Lower leg skin (tissue), 4 donors: ENCODE measurements around the gene MTHFD2L. TPM values are rescaled to one million over a fixed set of nuclear protein-coding genes. Genes with fewer than 3 reads are reported as not detected.

ENCODE experiments used
- DNase-seq, 2 donors: peaks; one replicate each; pipeline ENCODE4 v3.0.0-alpha.2; 2019; ENCODE audit warnings: low spot score in 2 of 2
- H3K4me3 ChIP-seq: fragments of 200-600 bp; sonication (generic); 2 replicates; pipeline ENCODE4 v1.5.1; 2017; ENCODE audit warnings: mild to moderate bottlenecking, low read depth; ENCODE audit not compliant: poor library complexity, severe bottlenecking
- POLR2A ChIP-seq, 2 donors: fragments of 450-650 bp; IDR thresholded peaks; one replicate each; pipeline ENCODE4 v1.6.1; 2016 to 2017; ENCODE audit warnings: antibody characterized with exemption in 2 of 2, mild to moderate bottlenecking in 1 of 2, moderate library complexity in 1 of 2
- WGBS, 2 donors: methylation state at CpG; one replicate each; pipeline ENCODE4 v1.1.5; 2018; 5-methylcytosine and 5-hydroxymethylcytosine counted together
- intact Hi-C: fragments of 100-400 bp; cut with DNase I; formaldehyde crosslinking; loops from one replicate; pipeline ENCODE4 v1.15.0; 2023; ENCODE audit warnings: low total_unique reads
- total RNA-seq, 4 donors: library from RNA; depleted of rRNA; stranded (reverse); fragments of >200 nt; gene quantifications; one replicate each; pipeline ENCODE4 v1.1.0, GENCODE V29; 2016
- TF ChIP-seq, protein P1 (sequence below), 3 donors: fragments of 450-650 bp; IDR thresholded peaks; one replicate each; pipeline ENCODE4 v1.5.1; 2016; ENCODE audit warnings: antibody characterized with exemption in 3 of 3, mild to moderate bottlenecking in 3 of 3, moderate library complexity in 2 of 3

The MTHFD2L gene
- total RNA-seq, 4 donors from 2014 or later = 3.5 to 16.2 (median 10.9) TPM

DNA sequence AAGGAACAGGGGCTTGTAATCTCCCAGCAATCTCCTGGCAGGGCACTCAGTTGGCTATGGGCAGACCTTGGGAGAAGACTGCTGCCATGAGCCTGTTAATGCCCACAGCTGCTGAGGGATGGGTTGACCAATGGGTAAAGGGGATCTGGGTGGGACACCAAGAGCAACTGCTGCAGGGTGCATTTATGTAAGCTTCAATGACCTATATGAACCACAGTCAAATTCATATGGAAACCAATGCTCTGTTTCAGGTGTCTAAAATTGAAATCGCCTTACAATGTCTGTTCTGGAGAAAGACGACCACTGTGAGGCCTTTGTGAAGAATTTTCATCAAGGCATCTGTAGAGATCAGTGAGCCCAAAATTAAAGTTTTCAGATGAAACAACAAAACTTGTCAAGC, 156.4 kb downstream of the MTHFD2L start:
- no peak overlapping the region for H3K4me3 ChIP-seq
- no peak for TF ChIP-seq POLR2A (IDR thresholded peaks at IDR 0.05)
- TF ChIP-seq, protein P1, sequence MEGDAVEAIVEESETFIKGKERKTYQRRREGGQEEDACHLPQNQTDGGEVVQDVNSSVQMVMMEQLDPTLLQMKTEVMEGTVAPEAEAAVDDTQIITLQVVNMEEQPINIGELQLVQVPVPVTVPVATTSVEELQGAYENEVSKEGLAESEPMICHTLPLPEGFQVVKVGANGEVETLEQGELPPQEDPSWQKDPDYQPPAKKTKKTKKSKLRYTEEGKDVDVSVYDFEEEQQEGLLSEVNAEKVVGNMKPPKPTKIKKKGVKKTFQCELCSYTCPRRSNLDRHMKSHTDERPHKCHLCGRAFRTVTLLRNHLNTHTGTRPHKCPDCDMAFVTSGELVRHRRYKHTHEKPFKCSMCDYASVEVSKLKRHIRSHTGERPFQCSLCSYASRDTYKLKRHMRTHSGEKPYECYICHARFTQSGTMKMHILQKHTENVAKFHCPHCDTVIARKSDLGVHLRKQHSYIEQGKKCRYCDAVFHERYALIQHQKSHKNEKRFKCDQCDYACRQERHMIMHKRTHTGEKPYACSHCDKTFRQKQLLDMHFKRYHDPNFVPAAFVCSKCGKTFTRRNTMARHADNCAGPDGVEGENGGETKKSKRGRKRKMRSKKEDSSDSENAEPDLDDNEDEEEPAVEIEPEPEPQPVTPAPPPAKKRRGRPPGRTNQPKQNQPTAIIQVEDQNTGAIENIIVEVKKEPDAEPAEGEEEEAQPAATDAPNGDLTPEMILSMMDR (IDR thresholded peaks at IDR 0.05) = no peak
- intact Hi-C loops = no loop called here
- WGBS, 2 donors = 98 to 100% methylated on average over 2 of the region's 2 CpGs
- no peak for DNase-seq

DNA sequence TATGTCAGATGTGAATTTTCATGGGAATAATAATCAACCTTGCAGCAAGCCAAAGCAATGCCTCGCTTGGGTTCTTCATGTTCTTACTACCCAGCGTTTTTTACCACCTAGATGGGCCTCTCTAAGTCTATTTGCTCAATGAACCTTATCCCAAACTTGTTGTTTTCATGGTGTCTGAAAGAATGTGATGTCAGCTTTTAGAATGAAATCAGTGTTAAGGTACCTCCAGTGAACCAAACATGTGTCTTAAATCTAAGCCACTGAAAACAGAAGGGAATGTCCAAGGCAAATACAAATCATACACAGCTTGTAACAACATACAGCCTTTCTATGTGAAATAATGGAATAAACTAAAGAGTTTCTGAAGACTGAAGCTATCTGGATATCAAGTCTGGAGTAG, 157.0 kb downstream of the MTHFD2L start:
- TF ChIP-seq, protein P1 (IDR thresholded peaks at IDR 0.05) = no peak
- no peak for TF ChIP-seq POLR2A (IDR thresholded peaks at IDR 0.05)
- WGBS, 2 donors = 80 to 81% methylated on average over 2 of the region's 2 CpGs
- intact Hi-C loops = no loop called here
- H3K4me3 ChIP-seq = no peak overlapping the region
- no peak for DNase-seq

DNA sequence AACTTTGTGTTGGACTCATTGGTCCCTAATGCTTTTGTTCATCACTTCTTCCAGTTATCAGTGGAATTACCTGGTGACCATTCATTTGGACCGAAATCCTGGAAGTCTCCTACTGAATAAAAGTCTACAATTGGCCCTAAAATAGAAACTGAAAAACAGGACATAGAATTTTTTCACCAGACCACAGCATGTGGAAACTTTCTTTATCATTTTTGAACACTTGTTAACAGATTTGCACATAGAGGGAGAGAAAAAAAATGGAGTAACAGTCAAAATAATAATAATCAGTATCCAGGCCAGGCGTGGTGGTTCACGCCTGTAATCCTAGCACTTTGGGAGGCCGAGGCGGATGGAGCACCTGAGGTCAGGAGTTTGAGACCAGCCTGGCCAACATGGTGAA, 157.5 kb downstream of the MTHFD2L start:
- no peak for DNase-seq
- no peak for TF ChIP-seq POLR2A (IDR thresholded peaks at IDR 0.05)
- WGBS, 2 donors = 83 to 85% methylated on average over 5 of the region's 5 CpGs
- no peak overlapping the region for H3K4me3 ChIP-seq
- intact Hi-C loops = no loop called here

DNA sequence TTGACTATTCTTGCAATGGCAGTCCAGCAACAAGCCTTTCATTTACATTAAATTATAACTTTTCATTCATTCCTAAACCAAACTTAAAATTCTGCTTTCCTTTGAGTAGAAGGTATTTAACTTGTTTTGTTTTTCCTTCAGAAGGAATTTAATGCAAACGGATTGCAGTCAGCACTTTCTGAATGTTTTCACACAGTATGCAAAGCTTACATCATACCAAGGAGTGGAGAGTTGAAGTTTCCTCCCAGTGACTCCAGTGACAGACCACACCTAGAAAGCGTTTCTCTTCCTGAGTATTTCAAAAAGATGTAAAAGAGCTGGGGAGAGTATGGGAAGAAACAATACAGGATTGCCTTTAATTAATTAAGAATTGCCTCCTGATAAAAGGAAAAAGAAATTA, 158.5 kb downstream of the MTHFD2L start:
- WGBS, 2 donors = 28 to 30% methylated on average over 2 of the region's 2 CpGs
- intact Hi-C loops = no loop called here
- TF ChIP-seq, protein P1 (IDR thresholded peaks at IDR 0.05) = no peak
- TF ChIP-seq POLR2A (IDR thresholded peaks at IDR 0.05) = no peak
- H3K4me3 ChIP-seq = no peak overlapping the region
- no peak for DNase-seq

DNA sequence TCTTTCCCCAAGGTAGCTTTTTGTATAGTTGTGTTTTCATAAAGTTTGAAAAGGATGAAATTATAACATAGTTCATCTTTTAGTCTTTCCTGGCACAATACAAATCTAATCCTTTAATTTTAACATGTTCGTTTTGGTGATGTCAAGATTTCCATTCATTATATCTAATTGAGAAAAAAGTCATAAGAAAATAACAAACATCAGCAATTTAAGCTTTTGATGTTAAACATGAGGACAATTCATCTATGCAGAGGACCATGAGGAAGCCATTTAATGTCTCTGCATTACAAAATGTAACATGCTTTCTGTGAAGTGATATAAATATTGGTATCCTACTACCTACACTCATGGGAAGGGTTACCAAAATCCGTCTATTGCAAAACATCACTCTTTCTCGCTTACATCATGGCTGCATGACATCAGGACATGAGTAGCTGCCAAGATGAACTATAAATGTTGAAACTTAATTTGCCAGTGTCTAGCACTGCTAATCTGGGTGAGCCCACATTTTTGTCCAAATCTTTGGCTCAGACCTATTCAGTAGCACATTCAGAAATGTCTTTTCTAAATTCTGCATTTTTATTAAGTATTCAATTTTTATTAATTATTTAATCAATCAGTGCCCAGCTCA, 159.8 kb downstream of the MTHFD2L start:
- no peak overlapping the region for H3K4me3 ChIP-seq
- no peak for DNase-seq
- WGBS, 2 donors = 49 to 51% methylated on average over 3 of the region's 3 CpGs
- intact Hi-C loops = no loop called here
- TF ChIP-seq, protein P1 (IDR thresholded peaks at IDR 0.05) = no peak
- TF ChIP-seq POLR2A (IDR thresholded peaks at IDR 0.05) = no peak

DNA sequence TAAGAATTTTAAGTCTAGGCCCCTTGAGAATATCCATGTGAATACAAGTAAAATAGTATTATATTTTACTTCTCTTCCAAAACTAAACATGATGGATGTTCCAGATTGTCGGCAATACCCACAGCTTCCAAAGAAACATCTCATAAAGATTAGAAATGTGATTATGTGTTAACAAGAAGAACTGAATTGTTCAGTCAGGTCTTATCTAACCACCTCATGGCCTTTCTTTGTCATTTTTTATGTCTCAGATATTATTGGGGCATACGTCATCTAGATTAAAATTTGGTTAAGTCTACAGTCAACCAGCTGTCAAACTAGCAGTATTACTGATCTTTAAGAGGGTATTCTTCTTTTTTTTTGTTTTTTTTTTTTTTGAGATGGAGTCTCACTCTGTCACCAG, 160.4 kb downstream of the MTHFD2L start:
- TF ChIP-seq, protein P1 (IDR thresholded peaks at IDR 0.05) = no peak
- TF ChIP-seq POLR2A (IDR thresholded peaks at IDR 0.05) = no peak
- DNase-seq = no peak
- no peak overlapping the region for H3K4me3 ChIP-seq
- intact Hi-C loops = no loop called here
- WGBS, 2 donors = 60 to 64% methylated on average over 2 of the region's 2 CpGs
